Upper lobe of right lung (tissue), 1 donor: ENCODE results near the gene VPS25. TPM values are rescaled to one million over a fixed set of nuclear protein-coding genes. Genes with fewer than 3 reads are reported as not detected.
A peak's percentile ranks its signal among the peaks of the same experiment; 100 is the strongest.

Experiments
- ATAC-seq: fragments of 200-7000 bp; cut with Tn5 transposase; one replicate; pipeline ENCODE4 v1.9.1; 2020; ENCODE audit warnings: mild to moderate bottlenecking, moderate library complexity
- DNase-seq: peaks from one replicate; pipeline ENCODE4 v3.0.0-alpha.2; 2020
- H3K27ac ChIP-seq: fragments of 200-600 bp; one replicate; pipeline ENCODE4 v1.8.0; 2022
- H3K27me3 ChIP-seq: fragments of 200-600 bp; one replicate; pipeline ENCODE4 v1.8.0; 2022; ENCODE audit warnings: mild to moderate bottlenecking
- H3K36me3 ChIP-seq: fragments of 200-600 bp; one replicate; pipeline ENCODE4 v1.8.0; 2022
- H3K4me1 ChIP-seq: fragments of 200-600 bp; one replicate; pipeline ENCODE4 v1.8.0; 2022
- H3K4me3 ChIP-seq: fragments of 200-600 bp; one replicate; pipeline ENCODE4 v1.8.0; 2022; ENCODE audit warnings: mild to moderate bottlenecking
- H3K9me3 ChIP-seq: fragments of 200-600 bp; one replicate; pipeline ENCODE4 v1.8.0; 2022
- CTCF ChIP-seq: fragments of 200-600 bp; IDR thresholded peaks from one replicate; pipeline ENCODE4 v1.8.0; 2022; ENCODE audit warnings: antibody characterized with exemption
- intact Hi-C: fragments of 100-400 bp; cut with DNase I; formaldehyde crosslinking; loops from one replicate; pipeline ENCODE4 v1.11.0; 2022
- total RNA-seq: library from RNA; stranded (reverse); fragmentation: NEBNext Ultra II Directional; extraction: Animal tissue kit (Norgen Biotek cat#: 25700); gene quantifications from one replicate; pipeline ENCODE4 v1.2.1, GENCODE V29; 2021
- donor health status: DM: no; HTN: yes; CAD: no; lungs with severe emphysema.

Gene VPS25
- total RNA-seq, 1 donor from 2014 or later = 42.3 TPM

- DNase-seq = no peak
Measured at GRCh38 chr17:42803074-42803883, 30.0 kb downstream of the VPS25 start.

GRCh38 chr17:42804918-42805367, 31.7 kb downstream of the VPS25 start:
- Histone ChIP-seq H3K36me3 (peaks cover 4% of the 10 kb centered on the region), H3K27ac (peak overlapping the region; percentile 39), H3K27me3 (no peaks in the 10 kb centered on the region), H3K4me3 (no peak overlapping the region), H3K9me3 (no peaks in the 10 kb centered on the region), H3K4me1 (no peaks in the 10 kb centered on the region)
- intact Hi-C loops = no loop called here
- TF ChIP-seq CTCF = no peak
- DNase-seq (no peak), ATAC-seq (peak; percentile 78)

More at GRCh38 chr17:42803074-42803883, 30.0 kb downstream of the VPS25 start:
- Histone ChIP-seq H3K36me3 (no peaks in the 10 kb centered on the region), H3K4me3 (no peak overlapping the region), H3K27ac (no peak overlapping the region), H3K9me3 (no peaks in the 10 kb centered on the region), H3K4me1 (peaks cover 4% of the 10 kb centered on the region), H3K27me3 (no peaks in the 10 kb centered on the region)
- no peak for ATAC-seq
- no peak for TF ChIP-seq CTCF
- intact Hi-C loops = no loop called here

DNA sequence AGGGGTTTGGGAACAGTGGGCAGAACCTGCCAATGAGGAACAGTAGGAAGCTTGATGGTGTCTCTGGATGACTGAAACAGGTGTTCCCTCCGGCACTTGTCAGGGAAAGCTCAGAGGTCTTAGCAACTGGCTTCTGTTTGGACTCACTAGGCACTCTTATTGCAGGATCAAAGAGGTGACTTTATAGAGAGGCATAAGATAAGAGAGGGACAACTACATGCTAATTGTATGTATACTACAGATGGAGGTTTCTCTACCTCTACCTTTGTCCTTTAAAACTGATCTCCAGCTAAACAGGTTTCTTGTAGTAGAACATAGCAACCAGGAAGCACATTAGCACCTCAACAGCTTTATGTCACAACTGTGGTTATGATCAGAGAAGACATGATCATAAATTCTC, 33.0 kb downstream of the VPS25 start:
- H3K27ac ChIP-seq = no peak overlapping the region

DNA sequence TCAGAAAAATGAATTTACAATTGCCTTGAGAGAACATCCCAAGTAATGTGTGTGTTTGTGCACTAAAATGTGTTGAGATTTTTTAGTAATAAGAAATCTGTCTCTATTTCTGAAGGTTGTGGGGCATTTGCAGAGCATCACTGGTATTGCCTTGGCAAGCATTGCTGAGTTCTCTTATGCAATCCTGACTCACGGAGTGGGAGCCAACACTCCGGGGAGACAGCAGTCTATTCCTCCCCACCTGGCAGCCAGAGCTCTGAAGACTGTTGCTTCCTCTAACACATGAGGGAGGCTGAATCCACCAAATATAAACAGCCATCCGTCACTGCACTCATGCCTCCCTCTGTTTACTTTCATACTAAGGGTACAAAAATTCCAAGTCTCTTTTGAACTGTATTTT, 36.0 kb downstream of the VPS25 start:
- intact Hi-C loops = no loop called here
- Histone ChIP-seq H3K27me3 (no peaks in the 10 kb centered on the region), H3K36me3 (peaks cover 44% of the 10 kb centered on the region), H3K4me3 (no peak overlapping the region), H3K27ac (no peak overlapping the region), H3K9me3 (no peaks in the 10 kb centered on the region), H3K4me1 (no peaks in the 10 kb centered on the region)
- no peak for TF ChIP-seq CTCF
- peak; percentile 61 for ATAC-seq
- DNase-seq = no peak

More for the DNA sequence above, 33.0 kb downstream of the VPS25 start:
- no peak for ATAC-seq
- Histone ChIP-seq H3K9me3 (no peaks in the 10 kb centered on the region), H3K4me1 (no peaks in the 10 kb centered on the region), H3K27me3 (no peaks in the 10 kb centered on the region), H3K4me3 (no peak overlapping the region), H3K36me3 (peaks cover 17% of the 10 kb centered on the region)
- DNase-seq = no peak
- TF ChIP-seq CTCF = no peak
- intact Hi-C loops = no loop called here

- Histone ChIP-seq H3K9me3 (no peaks in the 10 kb centered on the region), H3K36me3 (peaks cover 96% of the 10 kb centered on the region), H3K27me3 (no peaks in the 10 kb centered on the region), H3K4me1 (no peaks in the 10 kb centered on the region), H3K4me3 (no peak overlapping the region), H3K27ac (peak overlapping the region; percentile 38)
- DNase-seq = no peak
- no peak for TF ChIP-seq CTCF
- intact Hi-C loops = loop anchor here (10.0 kb wide), 1 partner anchor 100 kb away; no protein-coding TSS in a partner anchor
- ATAC-seq = peak; percentile 80
Measured at GRCh38 chr17:42814633-42815399, 41.6 kb downstream of the VPS25 start.
